DMS53 (cell line): ENCODE measurements around the gene CEP126.
A peak's percentile ranks its signal among the peaks of the same experiment; 100 is the strongest.
"Not testable (repeated sequence)": the region's sequence is repeated elsewhere in the genome, so short reads cannot be mapped to it uniquely, and the experiment has no call there.

Source experiments
- DNase-seq: peaks from one replicate; lab custom pipeline; 2025; lab: John Stamatoyannopoulos, UW

CEP126 gene

GRCh38 chr11:101940901-101941520, 26.2 kb downstream of the CEP126 start:
- DNase-seq: no peak

GRCh38 chr11:101944923-101945322, 30.1 kb downstream of the CEP126 start:
- no peak for DNase-seq

GRCh38 chr11:101945448-101945847, 30.6 kb downstream of the CEP126 start:
- no peak for DNase-seq

- no peak for DNase-seq
These were observed 34.9 kb downstream of the CEP126 start for GRCh38 chr11:101949680-101950220.

GRCh38 chr11:101955278-101955677, 40.5 kb downstream of the CEP126 start:
- DNase-seq: no peak

GRCh38 chr11:101955701-101956100, 40.9 kb downstream of the CEP126 start:
- DNase-seq: no peak

GRCh38 chr11:101960231-101960630, 45.4 kb downstream of the CEP126 start:
- DNase-seq: no peak

GRCh38 chr11:101964200-101964599, 49.4 kb downstream of the CEP126 start:
- DNase-seq: not testable (repeated sequence)

- DNase-seq: peak; percentile 51
These were observed 59.4 kb downstream of the CEP126 start for GRCh38 chr11:101974255-101974654.

- no peak for DNase-seq
These were observed 60.0 kb downstream of the CEP126 start for GRCh38 chr11:101974771-101975170.

GRCh38 chr11:101975734-101976133, 60.9 kb downstream of the CEP126 start:
- DNase-seq: no peak

- DNase-seq: peak; percentile 36
These were observed 72.6 kb downstream of the CEP126 start for GRCh38 chr11:101987370-101987769.

GRCh38 chr11:101993172-101993571, 78.4 kb downstream of the CEP126 start:
- no peak for DNase-seq

GRCh38 chr11:101994052-101994469, 79.3 kb downstream of the CEP126 start:
- peak; percentile 51 for DNase-seq

- DNase-seq: peak; percentile 89
These were observed 81.3 kb downstream of the CEP126 start for GRCh38 chr11:101996111-101996510.

- no peak for DNase-seq
These were observed 87.0 kb downstream of the CEP126 start for GRCh38 chr11:102001657-102002338.

- DNase-seq: no peak
These were observed 89.4 kb downstream of the CEP126 start for GRCh38 chr11:102004220-102004619.

- DNase-seq: no peak
These were observed 90.5 kb downstream of the CEP126 start for GRCh38 chr11:102005306-102005705.

GRCh38 chr11:102006835-102007566, 92.2 kb downstream of the CEP126 start:
- peak; percentile 66 for DNase-seq

GRCh38 chr11:102007567-102008437, 93.0 kb downstream of the CEP126 start:
- peak; percentile 90 for DNase-seq

- peak; percentile 53 for DNase-seq
These were observed 96.1 kb downstream of the CEP126 start for GRCh38 chr11:102010776-102011494.
